SKM-1 treated with dmso at 0.1 percent for 144 hours (cell line): Measurements from ENCODE around the gene CD180.

ENCODE experiments used
- DNase-seq: peaks from one replicate; lab custom pipeline; 2025; ENCODE audit not compliant: unreplicated experiment; lab: John Stamatoyannopoulos, UW

The CD180 gene

DNA sequence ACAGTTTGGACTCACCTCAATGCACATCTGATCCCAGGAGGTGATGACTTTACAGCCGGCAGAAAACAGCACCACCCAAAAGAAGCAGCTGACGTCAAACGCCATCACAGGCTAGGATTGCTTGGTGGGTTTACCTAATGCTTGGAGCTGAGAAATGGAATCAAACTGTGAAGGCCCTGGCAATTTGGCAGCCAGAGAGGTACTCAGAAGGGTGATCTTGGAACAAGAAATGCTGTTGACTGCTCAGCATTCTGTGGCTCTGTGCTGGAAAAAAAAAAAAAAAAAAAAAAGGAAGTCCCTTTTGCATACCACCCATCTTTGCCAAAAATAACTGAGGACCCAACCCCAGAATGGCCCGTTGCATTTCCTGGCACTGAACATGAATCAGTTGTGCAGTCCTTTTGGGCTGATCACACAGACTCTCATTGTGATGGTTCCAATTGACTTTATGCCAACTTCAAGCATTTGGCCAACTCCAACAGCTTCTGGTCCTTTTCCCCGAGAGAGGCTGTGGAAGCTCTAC lies at the start of gene CD180:
TSS of gene CD180 (minus strand) at position 263 of the 523 bp plus-strand sequence. CDS start at position 105, 158 bp downstream.
- no peak for DNase-seq

DNA sequence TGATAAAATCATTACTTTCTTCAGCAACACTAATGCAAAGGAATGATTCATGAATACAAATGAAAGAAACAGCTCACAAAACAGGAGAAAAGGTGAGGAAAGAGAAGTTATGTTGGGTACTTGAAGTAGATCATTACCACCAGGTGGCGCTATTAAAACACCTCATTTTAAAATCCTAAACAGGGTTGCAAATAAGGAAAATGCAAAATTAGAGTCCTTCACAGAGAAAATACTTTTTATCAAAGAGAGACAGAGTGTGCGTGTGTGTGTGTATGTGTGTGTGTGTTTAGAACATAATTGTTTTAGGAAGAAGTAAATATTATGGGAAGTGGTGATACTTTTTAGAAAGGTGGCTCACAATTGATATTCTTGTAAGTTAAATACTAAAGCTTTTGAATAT lies 49.5 kb upstream of the CD180 start:
- peak; percentile 56 for DNase-seq

DNA sequence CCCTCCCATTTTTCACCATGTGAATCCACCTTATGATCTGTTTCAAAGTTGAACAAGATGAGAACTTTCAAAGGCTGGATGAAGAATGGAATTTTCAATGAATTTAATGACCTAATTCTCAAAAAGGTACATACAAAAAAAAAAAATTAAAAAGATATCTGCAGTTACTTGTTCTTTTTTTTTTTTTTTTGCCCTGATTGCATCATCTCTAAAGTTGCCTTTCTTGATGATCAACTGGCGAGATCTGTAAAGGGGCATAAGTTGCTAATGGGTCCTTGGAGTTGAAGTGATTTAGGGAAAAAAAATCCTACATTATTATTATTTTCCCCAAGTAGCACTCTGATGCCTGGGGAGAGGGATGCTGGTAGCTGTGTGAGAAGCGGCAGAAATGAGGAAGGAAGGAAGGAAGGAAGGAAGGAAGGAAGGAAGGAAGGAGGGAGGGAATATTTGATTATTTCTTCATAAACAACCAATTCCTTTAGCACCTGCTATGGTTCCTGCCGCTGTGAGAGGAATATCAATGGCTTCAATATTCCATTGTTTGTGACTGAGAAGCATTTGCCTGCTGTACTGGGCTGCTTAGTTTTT lies 48.8 kb upstream of the CD180 start:
- DNase-seq, result no peak

DNA sequence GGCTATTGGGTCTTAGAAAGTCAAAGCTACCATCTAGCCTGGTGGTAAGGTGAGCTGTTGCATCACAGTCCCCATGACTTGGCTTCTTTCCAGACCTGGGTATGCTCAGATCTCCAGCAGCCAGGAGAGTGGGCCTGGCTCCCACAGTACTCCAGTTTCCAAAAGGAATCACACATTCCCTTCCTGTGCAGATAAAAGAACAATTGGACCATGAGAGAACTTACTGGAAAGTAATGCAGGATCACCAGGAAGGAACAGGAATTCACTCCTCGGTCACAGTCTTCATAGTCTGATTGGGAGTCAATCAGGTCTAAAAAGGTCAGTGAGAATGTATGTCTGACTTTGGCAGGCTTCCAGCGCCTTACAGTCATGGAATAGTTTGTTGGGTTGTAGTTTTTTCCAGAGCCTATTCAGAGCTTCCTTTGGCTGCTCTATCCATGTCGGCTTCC lies 47.8 kb upstream of the CD180 start:
- no peak for DNase-seq

DNA sequence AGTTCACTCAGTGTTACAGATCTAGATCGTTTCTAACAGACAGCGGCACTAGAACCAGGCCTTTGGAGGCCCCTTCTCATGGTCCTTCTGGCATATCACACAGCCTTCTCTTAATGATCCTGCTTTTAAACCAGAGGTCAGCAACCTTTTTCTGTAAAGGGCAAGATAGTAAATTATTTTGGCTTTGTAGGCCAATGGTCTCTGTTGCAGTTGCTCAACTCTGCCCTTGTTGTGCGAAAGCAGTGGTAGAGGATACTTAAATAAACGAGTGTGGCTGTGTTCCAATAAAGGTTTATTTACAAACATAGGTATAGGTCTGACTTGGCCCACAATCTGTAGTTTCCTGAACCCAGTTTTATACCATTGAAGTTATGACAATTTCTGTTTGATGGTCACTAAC lies 47.3 kb upstream of the CD180 start:
- no peak for DNase-seq

DNA sequence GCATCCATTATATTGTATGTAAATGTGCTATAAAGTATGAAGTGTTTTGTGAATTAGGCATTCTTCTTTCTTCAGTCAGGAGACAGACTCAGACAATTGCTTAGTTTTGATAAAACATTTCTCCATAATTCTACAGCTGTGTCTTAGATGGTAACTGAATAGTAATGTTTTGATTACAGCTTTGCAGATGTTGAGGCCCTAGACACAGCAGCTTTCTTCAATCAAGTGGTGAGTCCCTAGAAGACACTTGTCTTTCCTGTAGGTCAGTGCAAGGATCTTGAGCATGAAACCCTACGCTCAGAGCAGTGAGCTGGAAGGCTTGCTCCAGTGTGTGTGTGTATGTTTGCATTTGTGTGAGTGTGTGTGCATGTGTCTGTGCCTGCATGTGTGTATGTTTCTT lies 46.8 kb upstream of the CD180 start:
- DNase-seq, result no peak

DNA sequence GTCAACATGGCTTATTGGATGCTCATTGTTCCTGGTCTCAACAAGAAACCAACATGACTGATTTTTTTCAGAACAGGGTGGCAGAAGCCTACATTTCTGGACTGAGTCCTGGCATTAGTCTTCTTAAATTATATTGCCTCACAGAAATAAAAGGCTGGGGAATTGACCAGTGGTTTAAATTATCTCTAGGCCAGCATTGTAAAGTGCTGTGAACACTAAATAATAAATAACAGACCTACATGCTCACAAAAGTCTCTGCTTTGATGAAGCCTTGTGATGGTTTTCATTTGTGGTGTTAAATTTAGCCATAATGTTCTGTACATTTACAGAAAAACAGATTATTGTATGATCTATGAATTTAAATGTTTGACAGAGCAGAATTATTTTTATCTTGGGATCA lies 44.7 kb upstream of the CD180 start:
- no peak for DNase-seq

DNA sequence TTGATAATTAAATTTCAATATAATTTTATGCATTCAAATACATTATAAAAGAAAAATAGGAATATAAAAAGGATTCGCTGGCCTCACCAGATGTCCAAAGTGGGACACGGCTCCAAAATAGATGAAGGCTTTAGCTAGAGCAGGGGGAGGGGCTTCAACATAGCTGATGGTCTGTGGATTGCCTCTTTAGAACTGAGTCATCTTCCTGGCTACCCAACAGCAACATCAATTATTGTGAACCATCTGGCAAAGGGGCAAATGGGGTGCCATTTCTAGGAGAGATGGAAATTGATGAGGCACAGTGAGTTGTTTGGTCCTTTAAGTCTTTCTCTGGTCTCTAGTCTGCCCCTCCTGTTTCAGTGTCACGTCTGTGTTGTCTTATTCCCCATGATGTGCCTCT lies 44.2 kb upstream of the CD180 start:
- DNase-seq, result no peak

DNA sequence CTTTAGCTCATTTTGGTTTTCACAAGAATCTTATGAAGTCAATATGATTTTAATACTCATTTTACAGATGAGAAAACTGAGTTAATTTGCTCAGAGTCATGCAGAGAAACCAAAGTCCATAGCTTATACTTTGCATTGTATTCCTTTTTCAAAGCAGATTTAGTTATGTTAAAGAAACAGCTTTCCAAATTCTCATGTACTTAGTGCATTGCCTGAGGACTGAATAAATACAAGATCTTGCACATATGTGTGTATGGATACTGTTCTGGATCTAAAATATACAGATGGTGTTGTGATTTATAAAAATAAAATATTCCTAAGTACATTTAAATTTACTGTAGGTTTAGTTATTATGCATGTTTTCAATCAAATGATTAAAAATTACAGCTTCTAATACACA lies 43.5 kb upstream of the CD180 start:
- no peak for DNase-seq

DNA sequence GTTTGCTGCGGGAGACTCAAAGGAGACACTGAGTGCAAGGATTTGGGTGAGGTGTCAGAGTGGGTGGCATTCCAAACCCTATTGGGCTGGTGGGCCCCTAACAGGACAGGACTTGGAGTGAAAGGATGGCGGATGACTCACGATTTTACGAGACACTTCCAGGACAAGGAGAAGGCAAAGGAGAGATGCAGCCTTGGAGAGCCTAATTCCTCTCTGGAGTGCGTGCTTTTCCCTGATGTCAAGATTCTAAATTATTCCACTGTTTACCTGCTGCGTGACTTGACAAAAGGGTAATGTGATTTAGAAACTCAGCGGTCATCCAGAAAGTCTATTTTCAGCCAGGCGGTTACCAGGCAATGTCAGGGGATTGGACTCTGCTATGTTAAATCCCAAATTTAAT lies 41.6 kb upstream of the CD180 start:
- DNase-seq, result no peak

DNA sequence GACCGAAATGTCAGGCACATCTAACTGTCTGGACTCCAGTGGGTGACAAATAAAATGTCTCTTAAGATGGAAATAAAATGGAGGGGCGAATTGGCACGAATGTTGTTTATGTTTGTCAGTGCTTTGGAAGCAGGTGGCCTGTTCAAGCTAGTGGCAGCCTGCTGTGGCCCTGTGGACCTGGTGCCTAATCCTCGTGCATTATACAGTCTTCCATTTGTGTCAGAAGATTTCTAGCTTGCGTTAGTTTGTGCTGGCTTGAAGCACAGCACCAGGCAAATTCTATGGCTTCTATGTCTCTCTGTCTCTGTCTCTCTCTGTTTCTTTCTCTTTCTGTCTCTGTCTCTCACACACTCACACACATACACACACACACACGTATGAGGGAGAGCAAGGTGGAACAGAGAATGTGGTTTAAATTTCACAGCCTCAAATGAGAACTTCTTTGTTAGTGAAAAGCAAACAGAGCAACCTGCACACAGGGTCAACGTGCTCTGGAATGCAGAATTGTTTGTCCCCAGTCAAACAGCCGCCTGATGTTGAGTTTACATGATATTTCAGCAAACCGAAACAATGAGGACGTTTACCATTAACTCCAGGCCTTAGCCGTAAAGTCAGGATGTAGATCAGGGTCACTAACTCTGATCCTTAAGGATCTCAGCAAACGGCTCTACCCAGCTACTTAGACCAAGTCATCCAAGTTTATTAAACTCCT lies 39.0 kb upstream of the CD180 start:
- no peak for DNase-seq

DNA sequence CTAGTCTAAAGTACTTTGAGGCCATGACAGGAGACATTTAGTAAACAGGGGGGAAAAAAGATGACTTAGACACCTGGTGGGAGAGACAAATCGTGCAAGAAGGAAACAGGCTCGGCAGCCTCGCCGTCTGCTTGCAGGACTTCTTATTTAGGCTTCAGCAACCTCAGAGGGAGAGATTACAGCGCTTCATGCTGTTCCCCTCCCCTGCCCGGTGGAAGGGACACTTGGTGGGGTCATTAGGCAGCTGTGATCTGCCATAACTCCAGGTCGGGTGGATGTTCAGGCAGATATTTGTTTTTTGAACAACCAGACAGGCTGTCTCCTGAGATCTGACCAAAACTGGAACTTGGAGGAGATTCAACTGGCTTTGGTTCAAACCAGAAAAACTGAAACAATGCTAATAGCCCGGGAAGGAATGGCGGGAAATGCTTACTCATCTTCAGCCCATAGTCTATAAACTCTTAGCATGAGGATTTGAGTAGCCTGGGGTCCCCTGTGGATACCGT lies 38.1 kb upstream of the CD180 start:
- no peak for DNase-seq

DNA sequence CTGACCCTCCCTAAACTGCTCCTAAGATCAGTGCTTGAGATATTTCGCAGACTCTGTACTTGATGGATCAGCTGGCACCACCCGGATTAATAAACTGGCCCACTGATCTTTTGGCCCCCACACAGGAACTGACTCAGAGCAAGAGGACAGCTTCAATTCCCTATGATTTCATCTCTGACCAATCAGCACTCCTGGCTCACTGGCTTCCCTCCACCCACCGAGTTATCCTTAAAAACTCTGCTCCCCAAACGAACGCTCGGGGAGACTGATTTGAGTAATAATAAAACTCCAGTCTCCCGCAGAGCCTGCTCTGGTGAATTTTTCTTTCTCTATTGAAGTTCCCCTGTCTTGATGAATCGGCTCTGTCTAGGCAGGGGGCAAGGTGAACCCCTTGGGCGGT lies 36.5 kb upstream of the CD180 start:
- DNase-seq, result no peak

DNA sequence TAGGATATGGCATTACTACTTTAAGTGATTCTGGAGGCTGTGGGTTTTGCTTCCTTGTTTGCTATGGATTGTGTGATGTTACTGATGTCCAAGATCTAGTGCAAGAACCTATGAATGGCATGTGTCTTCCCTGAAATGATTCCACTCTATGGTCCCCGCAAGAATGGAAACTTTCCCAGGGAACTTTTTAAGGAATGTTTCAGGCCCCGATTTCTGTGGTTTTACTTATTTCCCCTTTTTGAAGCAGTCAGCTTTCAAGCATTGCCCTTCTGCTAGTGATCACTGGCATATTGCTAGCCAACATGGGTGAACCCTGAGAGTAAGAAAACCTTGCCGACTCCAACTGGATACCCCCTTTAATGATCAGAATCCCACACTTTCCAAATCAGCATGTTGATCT lies 26.6 kb upstream of the CD180 start:
- no peak for DNase-seq

DNA sequence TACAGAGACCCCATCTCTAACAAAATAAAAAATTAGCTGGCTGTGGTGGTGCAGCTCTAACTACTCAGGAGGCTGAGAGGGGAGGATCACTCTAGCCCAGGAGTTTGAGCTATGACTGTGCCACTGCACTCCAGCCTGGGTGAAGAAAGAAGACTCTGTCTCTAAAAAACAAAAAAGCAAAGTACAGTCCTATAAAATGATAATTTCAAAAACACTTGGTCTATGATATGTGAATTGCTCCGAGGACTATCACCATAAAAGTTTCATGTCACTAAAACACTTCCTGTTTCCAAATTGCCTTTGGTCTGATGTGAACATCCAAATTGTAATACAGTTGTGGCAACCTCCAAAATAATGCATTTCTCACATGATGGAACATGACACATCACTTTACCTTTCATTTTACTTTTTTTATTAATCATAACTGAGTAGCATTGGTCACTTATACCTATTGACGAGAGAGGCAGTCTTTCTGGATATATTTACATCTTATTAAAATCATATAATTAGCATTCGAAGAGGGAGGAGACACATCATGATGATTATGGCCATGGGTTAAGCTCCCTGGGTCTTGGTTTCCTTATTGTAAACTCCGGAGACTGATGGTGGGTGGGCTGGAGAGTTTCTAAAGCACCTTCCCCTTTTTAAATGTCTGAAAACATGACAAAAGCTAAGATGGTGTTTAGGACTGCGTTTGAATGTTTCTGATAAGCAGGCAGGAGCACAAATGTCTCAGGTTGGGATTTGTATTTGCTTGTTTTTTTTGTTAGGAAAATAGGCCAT lies 25.8 kb upstream of the CD180 start:
- DNase-seq, result no peak

DNA sequence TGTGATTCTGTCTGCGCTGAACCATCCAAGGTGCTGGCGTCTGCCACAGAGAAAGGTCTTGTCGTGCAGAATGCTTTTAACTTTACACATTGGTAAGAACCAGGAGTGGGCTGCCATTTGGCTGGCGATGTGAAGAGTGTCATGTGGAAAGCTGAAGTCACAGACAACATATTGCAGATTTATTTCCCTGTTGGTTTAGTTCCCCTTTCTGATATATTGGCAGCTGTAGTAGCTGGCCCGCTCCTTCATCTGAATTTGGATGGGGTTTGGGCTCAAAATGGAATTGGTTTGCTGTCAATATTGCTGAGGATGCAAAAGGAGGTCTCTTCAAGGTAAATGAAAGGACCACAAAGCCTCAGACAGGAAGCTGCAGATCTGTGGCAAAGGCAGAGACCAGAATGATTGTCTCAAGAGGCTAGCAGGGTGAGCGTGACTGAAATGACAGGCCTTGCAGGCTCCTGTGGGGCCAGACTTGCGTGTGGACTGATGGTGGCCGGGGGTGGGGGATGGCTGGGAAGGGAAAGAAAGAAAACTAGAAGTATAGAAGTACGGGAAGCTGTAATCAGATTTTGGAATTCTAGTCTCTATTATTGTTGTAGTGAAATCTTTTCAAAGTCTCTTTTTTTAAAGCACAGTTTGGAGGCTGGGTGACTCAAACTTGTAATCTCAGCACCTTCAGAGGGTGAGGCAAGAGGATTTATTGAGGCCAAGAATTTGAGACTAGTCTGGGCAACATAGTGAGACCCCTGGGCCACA lies 25.1 kb upstream of the CD180 start:
- no peak for DNase-seq

DNA sequence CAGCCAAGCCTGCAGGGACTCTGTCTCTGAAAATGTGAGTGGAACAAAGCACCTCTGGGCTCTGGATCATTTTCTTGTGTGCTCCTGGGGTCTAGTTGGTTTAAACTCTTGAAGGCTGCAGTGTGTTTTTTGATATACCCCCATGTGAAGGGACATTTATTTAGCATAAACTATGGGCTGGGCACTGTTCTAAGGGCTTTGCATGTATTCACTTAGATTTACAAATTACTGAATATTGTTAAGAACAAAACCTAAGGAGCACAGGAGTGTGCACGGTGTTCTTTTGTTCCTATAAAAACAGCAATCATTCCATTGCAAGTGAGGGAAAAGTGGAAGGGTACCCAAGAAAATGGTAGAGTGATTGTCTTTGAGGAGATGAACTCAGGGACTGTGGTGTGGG lies 20.0 kb upstream of the CD180 start:
- DNase-seq, result no peak

DNA sequence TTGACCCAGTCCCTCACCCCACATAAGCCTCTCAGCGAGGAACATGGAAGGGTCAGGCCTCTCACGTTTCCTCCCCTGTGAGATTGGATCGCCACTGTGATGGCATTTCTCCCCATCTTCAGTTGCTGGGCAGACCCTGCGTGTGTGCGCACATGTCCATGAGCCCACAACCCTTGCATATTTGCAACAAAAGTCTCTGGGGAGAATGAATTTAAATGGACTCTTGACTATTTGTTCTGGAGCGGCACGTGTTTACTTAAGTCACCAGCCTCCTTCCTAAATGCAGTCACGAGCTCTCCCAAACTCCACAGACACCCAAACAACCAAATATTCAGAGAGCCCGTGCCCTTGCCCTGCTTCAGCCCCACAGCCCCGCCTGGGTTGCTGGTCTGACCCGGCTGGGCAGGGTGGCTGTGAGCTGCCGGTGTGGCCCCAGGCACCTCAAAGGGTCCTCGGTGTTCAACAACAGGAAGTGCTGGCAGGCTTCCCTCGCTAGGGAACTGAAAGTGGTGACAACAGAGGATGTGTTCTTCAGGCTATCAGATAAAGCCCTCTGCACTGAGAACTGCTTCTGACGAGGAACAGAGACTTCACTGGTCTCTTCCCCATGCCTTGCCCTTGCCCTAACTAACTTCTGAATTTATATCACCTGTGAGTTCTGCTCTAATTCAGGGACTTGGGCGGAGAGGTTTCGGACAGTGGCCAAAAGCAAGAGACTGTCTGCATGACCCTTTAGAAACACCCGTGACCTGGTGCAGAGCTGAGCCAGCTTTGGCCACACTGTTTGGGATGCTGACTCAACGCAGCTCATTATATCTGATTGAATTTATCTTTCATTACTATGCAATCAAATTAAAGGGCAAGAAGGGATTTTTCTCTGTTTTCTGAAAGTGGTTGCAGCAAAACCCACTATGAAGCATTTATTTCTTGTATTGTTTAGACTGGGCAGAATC lies 19.2 kb upstream of the CD180 start:
- DNase-seq, result peak; percentile 82

DNA sequence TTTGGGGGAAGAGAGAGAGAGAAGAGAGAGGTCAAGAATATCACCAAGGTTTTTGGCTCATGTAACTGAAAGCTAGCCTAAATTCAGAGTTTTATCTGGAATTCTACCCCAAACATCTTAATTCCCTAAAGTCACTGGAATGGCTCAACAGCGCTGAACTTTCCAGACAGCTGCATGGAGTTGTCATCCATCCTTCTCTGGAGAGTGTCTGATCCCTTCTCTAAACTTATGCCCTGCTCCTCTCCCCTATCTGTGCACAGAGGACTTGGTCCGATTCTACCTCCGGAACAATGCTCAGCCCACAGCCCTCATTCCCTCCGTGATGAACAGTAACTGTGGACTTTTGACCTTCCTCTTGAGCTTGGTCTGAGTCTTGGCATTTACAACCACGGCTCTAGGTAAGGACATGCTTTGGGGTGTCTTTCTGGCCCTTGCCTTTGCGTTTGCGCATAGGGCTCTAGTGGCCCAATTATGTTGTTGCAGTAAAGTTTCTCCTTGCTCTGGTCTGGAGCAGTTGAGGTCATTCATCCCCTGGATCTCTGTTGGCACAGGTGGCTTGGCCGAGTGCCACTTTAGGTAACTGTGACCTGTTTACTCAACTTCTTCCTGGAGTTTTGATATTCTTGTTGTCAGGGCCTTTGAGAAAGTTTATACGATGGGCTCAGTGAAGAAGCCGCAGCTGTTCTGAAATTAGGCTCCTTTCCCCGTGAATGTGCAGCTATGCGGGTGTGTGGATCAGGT lies 18.3 kb upstream of the CD180 start:
- DNase-seq, result no peak
